OCI-LY3 (cell line): Measurements from ENCODE around the gene ST3GAL4.

Source experiments
- EZH2phosphoT487 ChIP-seq: fragments of 200-600 bp; shearing (Covaris generic); IDR thresholded peaks from 2 replicates; pipeline ENCODE4 v1.6.1; 2018; ENCODE audit warnings: antibody characterized with exemption, mixed run types, low read depth
- TF ChIP-seq, protein P1 (sequence below): fragments of 200-600, 300-600 bp; sonication (generic); IDR thresholded peaks from 2 replicates; pipeline ENCODE4 v1.5.1; 2014; ENCODE audit warnings: antibody characterized with exemption, low read length, low read depth

DNA sequence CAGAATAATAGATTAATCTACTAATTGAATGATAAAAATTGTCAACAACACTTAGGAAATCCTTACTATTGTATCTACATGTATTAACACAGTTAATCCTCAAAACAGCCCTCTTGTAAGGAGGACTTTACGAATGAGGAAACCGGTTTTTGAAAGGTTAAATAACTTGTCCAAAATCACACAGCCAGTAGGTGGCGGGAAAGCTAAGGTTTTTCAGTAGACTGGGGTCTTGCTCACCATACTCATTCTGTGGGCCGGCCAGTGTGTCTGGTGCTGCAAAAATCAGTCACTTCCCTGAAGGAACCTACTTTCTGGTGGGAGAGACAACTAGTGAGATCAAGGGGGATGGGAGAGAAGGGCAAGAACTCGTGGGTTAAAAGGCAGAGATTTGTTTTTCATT is 47.8 kb upstream of the ST3GAL4 start:
- TF ChIP-seq, protein P1, sequence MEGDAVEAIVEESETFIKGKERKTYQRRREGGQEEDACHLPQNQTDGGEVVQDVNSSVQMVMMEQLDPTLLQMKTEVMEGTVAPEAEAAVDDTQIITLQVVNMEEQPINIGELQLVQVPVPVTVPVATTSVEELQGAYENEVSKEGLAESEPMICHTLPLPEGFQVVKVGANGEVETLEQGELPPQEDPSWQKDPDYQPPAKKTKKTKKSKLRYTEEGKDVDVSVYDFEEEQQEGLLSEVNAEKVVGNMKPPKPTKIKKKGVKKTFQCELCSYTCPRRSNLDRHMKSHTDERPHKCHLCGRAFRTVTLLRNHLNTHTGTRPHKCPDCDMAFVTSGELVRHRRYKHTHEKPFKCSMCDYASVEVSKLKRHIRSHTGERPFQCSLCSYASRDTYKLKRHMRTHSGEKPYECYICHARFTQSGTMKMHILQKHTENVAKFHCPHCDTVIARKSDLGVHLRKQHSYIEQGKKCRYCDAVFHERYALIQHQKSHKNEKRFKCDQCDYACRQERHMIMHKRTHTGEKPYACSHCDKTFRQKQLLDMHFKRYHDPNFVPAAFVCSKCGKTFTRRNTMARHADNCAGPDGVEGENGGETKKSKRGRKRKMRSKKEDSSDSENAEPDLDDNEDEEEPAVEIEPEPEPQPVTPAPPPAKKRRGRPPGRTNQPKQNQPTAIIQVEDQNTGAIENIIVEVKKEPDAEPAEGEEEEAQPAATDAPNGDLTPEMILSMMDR = peak; percentile 56
- TF ChIP-seq EZH2phosphoT487 = no peak
